Heart left ventricle (tissue), 16 donors: ENCODE measurements around the gene ADAMTSL1. TPM values are rescaled to one million over a fixed set of nuclear protein-coding genes. Genes with fewer than 3 reads are reported as not detected.

Experiments used
- ATAC-seq, 4 donors: fragments of 200-7000 bp; cut with Tn5 transposase; one replicate each; pipeline ENCODE4 v1.9.1; 2020 to 2022; ENCODE audit warnings: moderate library complexity in 4 of 4, mild to moderate bottlenecking in 3 of 4, moderate number of reproducible peaks in 1 of 4
- DNase-seq, 5 donors: peaks; one replicate each; pipeline ENCODE4 v3.0.0-alpha.2; 2020
- H3K27ac ChIP-seq, 12 donors: fragments of 200-600 bp; sonication (generic) in 4 of 12; one replicate each; pipeline versions ENCODE4 v1.5.0 to v1.8.0; 2016 to 2022; ENCODE audit warnings: mild to moderate bottlenecking in 2 of 12
- H3K27me3 ChIP-seq, 9 donors: fragments of 200-600 bp; sonication (generic) in 2 of 9; one replicate each; pipeline versions ENCODE4 v1.5.1 to v1.8.0; 2016 to 2022; ENCODE audit warnings: mild to moderate bottlenecking in 3 of 9
- H3K36me3 ChIP-seq, 9 donors: fragments of 200-600 bp; sonication (generic) in 2 of 9; one replicate each; pipeline versions ENCODE4 v1.5.0 to v1.8.0; 2018 to 2022; ENCODE audit warnings: mild to moderate bottlenecking in 2 of 9
- H3K4me1 ChIP-seq, 12 donors: fragments of 200-600 bp; sonication (generic) in 4 of 12; one replicate each; pipeline versions ENCODE4 v1.5.0 to v1.8.0; 2016 to 2022; ENCODE audit warnings: mild to moderate bottlenecking in 3 of 12
- H3K4me3 ChIP-seq, 12 donors: fragments of 200-600 bp; sonication (generic) in 4 of 12; one replicate each; pipeline versions ENCODE4 v1.5.0 to v1.8.0; 2017 to 2022; ENCODE audit warnings: mild to moderate bottlenecking in 9 of 12, moderate library complexity in 4 of 12
- H3K9me3 ChIP-seq, 12 donors: fragments of 200-600 bp; sonication (generic) in 4 of 12; one replicate each; pipeline versions ENCODE4 v1.5.0 to v1.8.0; 2016 to 2022; ENCODE audit warnings: mild to moderate bottlenecking in 1 of 12
- POLR2A ChIP-seq, 2 donors: fragments of 450-650 bp; IDR thresholded peaks; one replicate each; pipeline ENCODE4 v1.6.1; 2017; ENCODE audit warnings: antibody characterized with exemption in 2 of 2, mild to moderate bottlenecking in 2 of 2, moderate library complexity in 2 of 2
- WGBS, 4 donors: extraction: QIAGEN DNeasy Blood & Tissue Kit in 2 of 4; methylation state at CpG; one replicate each; pipeline versions ENCODE4 v1.1.5 to v1.1.7; 2013 to 2018; 5-methylcytosine and 5-hydroxymethylcytosine counted together
- intact Hi-C, 10 donors: fragments of 100-400 bp; cut with DNase I; formaldehyde crosslinking; loops; one replicate each; pipeline versions ENCODE4 v1.11.1 to v1.14.2; 2022
- polyA plus RNA-seq, 2 donors: library from polyadenylated mRNA; stranded (reverse); fragments of 200-250 nt; gene quantifications; one replicate each; pipeline ENCODE4 v1.2.3, GENCODE V29; 2013
- total RNA-seq, 9 donors: library from RNA; depleted of rRNA in 2 of 9; stranded (reverse); fragments of >200 nt in 2 of 9; fragmentation: NEBNext Ultra II Directional in 3 of 9; extraction: Animal tissue kit (Norgen Biotek cat#: 25700) in 3 of 9; gene quantifications; one replicate each; pipeline versions ENCODE4 v1.1.0 to v1.2.4, GENCODE V29; 2016 to 2023
- TF ChIP-seq, protein P1 (sequence below), 12 donors: fragments of 200-600 bp; sonication (generic) in 4 of 12; IDR thresholded peaks; one replicate each; pipeline versions ENCODE4 v1.5.0 to v1.8.0; 2018 to 2022; ENCODE audit warnings: antibody characterized with exemption in 12 of 12, mild to moderate bottlenecking in 5 of 12
- donor health status: ischemic (EF 13 %, LVEDD 7.1; RV severe dilation, severe dysfunction).
- donor health status: healthy with polysubstance abuse.
- donor health status: DM: no; HTN: yes; CAD: no.
- donor health status: DM: no; HTN: no; CAD: no.
- donor health status: ischemic (EF 25% LVEDD 6.9; RV normal size, moderate dysfunction).
- donor health status: ischemic (EF 25% LVEDD 5.7; RV mildly dilated, moderate dysfunction).
- donor health status: healthy.
- donor health status: DM: yes; HTN: yes; CAD: no.
- donor health status: ischemic (EF 35%, LVEDD 5.7; RV mildly dilated, moderate dysfunction).
- donor health status: nonischemic (EF 11% LVEDD 7.7; RV severe dilation, severe dysfunction).
- donor health status: DM: yes; HTN: yes; CAD: no.
- donor health status: PGD.
- donor health status: ischemic (EF 29% LVEDD 5.4; RV normal size, mild dysfunction).
- donor health status: nonischemic (EF 23%, LVEDD 6.1; RV moderate dilation, normal function).

ADAMTSL1 gene
- total and polyA plus RNA-seq, 11 donors: 0.46 to 4.7 (median 1.1) TPM

- H3K9me3 ChIP-seq: peaks cover 0 to 1% (median 0%) of the 10 kb centered on the region in 12 donors
- H3K4me3 ChIP-seq: no peak overlapping the region
- DNase-seq (no peak), ATAC-seq (peak in 1 of 4 donors; percentile 16)
- TF ChIP-seq, protein P1, sequence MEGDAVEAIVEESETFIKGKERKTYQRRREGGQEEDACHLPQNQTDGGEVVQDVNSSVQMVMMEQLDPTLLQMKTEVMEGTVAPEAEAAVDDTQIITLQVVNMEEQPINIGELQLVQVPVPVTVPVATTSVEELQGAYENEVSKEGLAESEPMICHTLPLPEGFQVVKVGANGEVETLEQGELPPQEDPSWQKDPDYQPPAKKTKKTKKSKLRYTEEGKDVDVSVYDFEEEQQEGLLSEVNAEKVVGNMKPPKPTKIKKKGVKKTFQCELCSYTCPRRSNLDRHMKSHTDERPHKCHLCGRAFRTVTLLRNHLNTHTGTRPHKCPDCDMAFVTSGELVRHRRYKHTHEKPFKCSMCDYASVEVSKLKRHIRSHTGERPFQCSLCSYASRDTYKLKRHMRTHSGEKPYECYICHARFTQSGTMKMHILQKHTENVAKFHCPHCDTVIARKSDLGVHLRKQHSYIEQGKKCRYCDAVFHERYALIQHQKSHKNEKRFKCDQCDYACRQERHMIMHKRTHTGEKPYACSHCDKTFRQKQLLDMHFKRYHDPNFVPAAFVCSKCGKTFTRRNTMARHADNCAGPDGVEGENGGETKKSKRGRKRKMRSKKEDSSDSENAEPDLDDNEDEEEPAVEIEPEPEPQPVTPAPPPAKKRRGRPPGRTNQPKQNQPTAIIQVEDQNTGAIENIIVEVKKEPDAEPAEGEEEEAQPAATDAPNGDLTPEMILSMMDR (IDR thresholded peaks at IDR 0.05): no peak
- no peak for TF ChIP-seq POLR2A (IDR thresholded peaks at IDR 0.05)
- H3K36me3 ChIP-seq: peaks cover 0 to 3% (median 0%) of the 10 kb centered on the region in 9 donors
- no peaks in the 10 kb centered on the region for H3K27me3 ChIP-seq
- H3K27ac ChIP-seq: no peak overlapping the region
- H3K4me1 ChIP-seq: no peaks in the 10 kb centered on the region
- WGBS, 4 donors: 83 to 92% (median 87%) methylated on average over 6 of the region's 6 CpGs
- intact Hi-C loops: loop anchor here in 1 of 10 donors (10.0 kb wide), 1 partner anchor 58 kb away; no protein-coding TSS in a partner anchor
These were observed 332.5 kb downstream of the ADAMTSL1 start for GRCh38 chr9:18806232-18807080.

DNA sequence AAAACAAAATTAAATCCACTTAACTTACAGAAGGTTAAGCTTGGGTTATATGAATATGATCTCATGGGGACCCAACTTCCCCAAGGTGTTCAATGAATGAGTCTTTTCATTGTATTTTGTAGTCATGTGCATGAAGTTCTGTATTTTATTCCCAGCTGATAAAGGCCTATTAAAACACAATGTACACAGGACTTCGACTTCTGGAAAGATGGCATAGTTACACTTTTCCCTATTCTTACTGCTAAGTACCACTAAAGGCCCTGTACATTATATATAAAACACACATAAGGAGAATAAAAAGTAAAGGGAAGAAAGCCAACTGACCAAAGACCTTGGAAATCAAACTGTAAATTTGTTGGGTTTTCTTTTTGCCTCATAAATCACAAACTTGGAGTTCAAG lies 336.6 kb downstream of the ADAMTSL1 start:
- H3K4me3 ChIP-seq: no peak overlapping the region
- H3K4me1 ChIP-seq: no peaks in the 10 kb centered on the region
- TF ChIP-seq, protein P1 (IDR thresholded peaks at IDR 0.05): no peak
- TF ChIP-seq POLR2A (IDR thresholded peaks at IDR 0.05): no peak
- ATAC-seq: no peak
- no peak for DNase-seq
- no peak overlapping the region for H3K27ac ChIP-seq
- no peaks in the 10 kb centered on the region for H3K27me3 ChIP-seq
- peaks cover 0 to 13% (median 0%) of the 10 kb centered on the region in 12 donors for H3K9me3 ChIP-seq
- H3K36me3 ChIP-seq: no peaks in the 10 kb centered on the region
- 92 to 95% (median 93%) methylated on average over 1 of the region's 1 CpG for WGBS, 4 donors
- intact Hi-C loops: no loop called here

DNA sequence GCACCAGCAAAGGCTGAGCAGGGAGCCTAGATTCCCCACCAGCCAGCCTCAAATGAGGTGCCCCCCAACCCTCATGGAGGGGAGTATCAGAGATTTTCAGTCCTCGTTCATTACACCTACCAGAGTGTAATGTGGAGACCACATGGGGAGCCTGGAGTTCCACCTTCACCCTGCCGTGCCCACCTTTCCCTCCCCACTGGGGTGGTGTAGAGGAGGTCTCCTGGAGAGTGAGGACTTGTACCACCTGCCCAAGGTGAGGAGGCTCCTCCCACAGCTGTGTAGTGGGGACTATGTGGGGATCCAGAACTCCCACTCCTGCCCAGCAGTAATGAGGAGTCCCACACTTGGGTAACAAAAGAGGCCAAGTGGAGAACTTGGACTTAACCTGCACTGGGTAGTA lies 337.2 kb downstream of the ADAMTSL1 start:
- intact Hi-C loops: no loop called here
- H3K27ac ChIP-seq: no peak overlapping the region
- no peaks in the 10 kb centered on the region for H3K4me1 ChIP-seq
- 73 to 86% (median 82%) methylated on average over 2 of the region's 2 CpGs for WGBS, 4 donors
- no peaks in the 10 kb centered on the region for H3K27me3 ChIP-seq
- peaks cover 0 to 13% (median 0%) of the 10 kb centered on the region in 12 donors for H3K9me3 ChIP-seq
- no peak overlapping the region for H3K4me3 ChIP-seq
- no peak for TF ChIP-seq POLR2A (IDR thresholded peaks at IDR 0.05)
- TF ChIP-seq, protein P1 (IDR thresholded peaks at IDR 0.05): no peak
- DNase-seq (no peak), ATAC-seq (no peak)
- no peaks in the 10 kb centered on the region for H3K36me3 ChIP-seq

DNA sequence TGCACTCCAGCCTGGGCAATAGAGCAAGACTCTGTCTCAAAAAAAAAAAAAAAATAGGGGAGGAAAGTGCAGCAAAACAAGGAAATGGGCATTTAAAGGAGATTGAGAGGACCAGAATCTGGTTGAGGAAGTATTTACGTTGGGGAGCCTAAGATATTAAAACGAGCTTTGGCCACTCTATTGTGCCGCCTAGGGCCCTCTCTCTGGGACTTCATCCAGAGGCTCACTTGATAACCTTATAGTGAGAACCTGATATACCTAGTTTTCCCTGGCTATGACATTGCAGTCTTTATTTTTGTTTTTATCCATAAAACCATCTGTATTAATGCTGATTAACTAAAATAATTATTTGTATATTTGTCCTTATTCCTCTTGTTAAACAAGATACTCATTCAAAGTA lies 345.5 kb downstream of the ADAMTSL1 start:
- ATAC-seq (peak in 3 of 4 donors; percentile 51 to 55 (median 53)), DNase-seq (no peak)
- Histone ChIP-seq H3K36me3 (no peaks in the 10 kb centered on the region), H3K4me1 (peaks cover 0 to 9% (median 0%) of the 10 kb centered on the region in 12 donors), H3K27me3 (no peaks in the 10 kb centered on the region), H3K9me3 (no peaks in the 10 kb centered on the region), H3K4me3 (no peak overlapping the region), H3K27ac (no peak overlapping the region)
- WGBS, 4 donors: 51 to 66% (median 60%) methylated on average over 3 of the region's 3 CpGs
- intact Hi-C loops: no loop called here
- no peak for TF ChIP-seq POLR2A (IDR thresholded peaks at IDR 0.05)
- TF ChIP-seq, protein P1 (IDR thresholded peaks at IDR 0.05): no peak
